ENCODE data around the gene TTLL11. TPM values are rescaled to one million over a fixed set of nuclear protein-coding genes. Genes with fewer than 3 reads are reported as not detected.

The TTLL11 gene
- total and polyA plus RNA-seq, 9 donors, result 14.2 to 29.3 (median 20.1) TPM

DNA sequence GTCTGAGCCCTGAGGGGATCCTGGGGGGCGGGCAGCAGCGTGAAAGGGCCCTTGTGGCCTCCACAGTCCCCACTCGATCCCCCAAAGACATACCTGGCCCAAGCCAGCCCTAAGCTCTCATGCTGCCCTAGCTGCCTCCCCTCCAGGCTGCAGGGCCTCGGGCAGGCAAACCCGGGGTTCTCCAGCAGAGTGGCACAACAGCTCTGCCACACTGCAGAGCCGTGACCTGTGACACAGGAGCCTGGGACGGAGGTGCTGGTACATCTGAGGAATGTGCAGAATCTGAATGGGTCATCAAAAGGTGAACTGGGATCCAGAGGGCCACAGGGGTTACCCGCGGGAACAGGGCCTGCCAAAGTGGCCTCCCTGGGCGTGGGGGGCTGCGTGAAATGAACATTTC is 278.5 kb downstream of the TTLL11 start:
- Histone ChIP-seq H3K27me3 (ENCODE audit: control insufficient read depth, insufficient read depth, low read length) (no peaks in the 10 kb centered on the region), H3K27ac (ENCODE audit: low read length) (no peak overlapping the region), H3K4me3 (ENCODE audit: low read length) (no peak overlapping the region), H3K4me1 (ENCODE audit: control insufficient read depth, insufficient read depth, low read length) (peaks cover 38% of the 10 kb centered on the region), H3K36me3 (ENCODE audit: control insufficient read depth, insufficient read depth, low read length) (no peaks in the 10 kb centered on the region), H3K9me3 (replicated peaks; ENCODE audit: control insufficient read depth, low read depth, low read length) (no peaks in the 10 kb centered on the region)
- DNase-seq, result no peak
- 79% methylated on average over 9 of the region's 11 CpGs for WGBS (ENCODE audit: insufficient coverage)

DNA sequence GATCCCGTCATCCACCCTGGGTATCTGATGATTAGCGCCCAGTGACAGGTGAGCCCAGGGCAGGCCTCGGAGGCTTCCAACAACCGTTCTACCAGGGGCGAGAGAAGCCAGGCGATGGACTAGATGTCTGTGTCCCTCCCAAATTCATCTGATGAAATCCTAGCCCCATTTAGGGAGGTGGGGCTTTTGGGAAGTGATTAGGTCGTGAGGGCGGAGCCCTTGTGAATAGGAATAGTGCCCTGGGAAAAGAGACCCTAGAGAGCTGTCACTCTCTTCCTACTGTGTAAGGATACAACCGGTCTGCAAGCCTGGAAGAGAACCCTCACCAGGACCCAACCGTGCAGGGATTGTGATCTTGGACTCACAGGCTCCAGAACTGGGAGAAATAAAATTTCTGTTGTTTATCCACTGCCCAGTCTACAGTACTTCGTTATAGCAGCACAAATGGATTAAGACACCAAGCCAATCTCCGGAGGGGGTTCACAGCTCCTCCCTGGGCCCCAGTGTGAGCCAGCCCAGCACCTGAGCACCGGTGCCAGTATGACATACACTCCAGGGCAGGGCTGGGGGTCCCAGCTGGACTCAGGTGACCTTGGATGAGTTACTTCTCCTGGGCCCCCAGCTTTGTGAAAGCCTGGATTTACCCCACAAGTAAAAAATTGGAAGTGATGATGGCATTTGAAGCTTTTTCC is 279.4 kb downstream of the TTLL11 start:
- H3K27me3 ChIP-seq (ENCODE audit: control insufficient read depth, insufficient read depth, low read length), result no peaks in the 10 kb centered on the region
- H3K4me1 ChIP-seq (ENCODE audit: control insufficient read depth, insufficient read depth, low read length), result peaks cover 30% of the 10 kb centered on the region
- no peak overlapping the region for H3K27ac ChIP-seq (ENCODE audit: low read length)
- H3K4me3 ChIP-seq (ENCODE audit: low read length), result no peak overlapping the region
- WGBS (ENCODE audit: insufficient coverage), result 83% methylated on average over 6 of the region's 13 CpGs
- no peaks in the 10 kb centered on the region for H3K36me3 ChIP-seq (ENCODE audit: control insufficient read depth, insufficient read depth, low read length)
- no peaks in the 10 kb centered on the region for H3K9me3 ChIP-seq (replicated peaks; ENCODE audit: control insufficient read depth, low read depth, low read length)
- no peak for DNase-seq

DNA sequence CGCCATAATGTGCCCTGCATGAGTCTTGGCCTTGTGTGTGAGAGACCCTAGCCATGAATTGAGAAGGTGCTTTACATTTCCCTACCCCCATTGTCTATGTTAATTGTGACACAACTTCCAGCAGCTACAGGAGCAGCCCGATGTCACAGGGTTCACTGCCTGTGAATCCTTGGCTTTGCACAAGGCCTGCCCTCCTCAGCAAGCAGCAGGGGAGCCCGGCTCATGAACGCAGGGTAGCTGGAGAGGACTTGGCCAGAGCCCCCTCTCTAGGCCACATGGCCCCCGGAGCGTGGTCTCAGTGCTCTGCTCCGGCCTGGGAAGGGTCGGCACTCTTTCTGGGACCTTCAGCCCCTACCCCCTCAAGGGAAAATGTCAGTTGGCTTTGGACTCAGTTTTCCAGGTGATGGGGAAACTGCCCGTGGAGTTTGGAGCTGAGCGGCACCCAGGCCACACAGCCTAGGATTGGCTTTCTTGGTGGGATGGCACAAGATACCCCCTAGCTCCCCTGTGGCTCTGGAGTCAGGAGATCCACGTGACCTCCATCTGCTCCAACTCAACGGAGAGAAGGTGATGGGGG is 280.9 kb downstream of the TTLL11 start:
- H3K36me3 ChIP-seq (ENCODE audit: control insufficient read depth, insufficient read depth, low read length), result no peaks in the 10 kb centered on the region
- H3K4me3 ChIP-seq (ENCODE audit: low read length), result no peak overlapping the region
- 65% methylated on average over 5 of the region's 12 CpGs for WGBS (ENCODE audit: insufficient coverage)
- peaks cover 19% of the 10 kb centered on the region for H3K4me1 ChIP-seq (ENCODE audit: control insufficient read depth, insufficient read depth, low read length)
- no peaks in the 10 kb centered on the region for H3K9me3 ChIP-seq (replicated peaks; ENCODE audit: control insufficient read depth, low read depth, low read length)
- no peaks in the 10 kb centered on the region for H3K27me3 ChIP-seq (ENCODE audit: control insufficient read depth, insufficient read depth, low read length)
- DNase-seq, result no peak
- no peak overlapping the region for H3K27ac ChIP-seq (ENCODE audit: low read length)

DNA sequence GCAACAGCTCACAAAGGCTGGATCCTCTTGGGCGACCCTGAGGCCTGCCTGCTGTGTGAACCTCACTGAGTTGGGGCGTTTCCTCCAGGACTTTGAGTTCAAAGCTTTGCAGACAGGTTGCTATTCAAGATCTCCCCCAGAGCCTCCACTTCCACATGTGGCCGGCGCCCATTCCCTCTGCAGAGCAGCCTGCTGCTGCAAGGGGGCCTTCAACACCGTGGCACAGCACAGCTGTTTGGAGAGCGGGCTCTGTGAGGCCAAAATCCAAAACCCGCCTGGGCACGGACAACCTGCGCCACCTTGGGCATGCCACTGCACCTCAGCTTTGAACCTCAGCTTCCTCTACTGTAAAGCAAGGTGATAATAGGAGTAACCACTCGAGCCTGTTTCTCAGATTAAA is 281.4 kb downstream of the TTLL11 start:
- 86% methylated on average over 7 of the region's 10 CpGs for WGBS (ENCODE audit: insufficient coverage)
- Histone ChIP-seq H3K36me3 (ENCODE audit: control insufficient read depth, insufficient read depth, low read length) (no peaks in the 10 kb centered on the region), H3K4me3 (ENCODE audit: low read length) (no peak overlapping the region), H3K27ac (ENCODE audit: low read length) (no peak overlapping the region), H3K27me3 (ENCODE audit: control insufficient read depth, insufficient read depth, low read length) (no peaks in the 10 kb centered on the region), H3K9me3 (replicated peaks; ENCODE audit: control insufficient read depth, low read depth, low read length) (no peaks in the 10 kb centered on the region), H3K4me1 (ENCODE audit: control insufficient read depth, insufficient read depth, low read length) (peaks cover 19% of the 10 kb centered on the region)
- DNase-seq, result no peak

DNA sequence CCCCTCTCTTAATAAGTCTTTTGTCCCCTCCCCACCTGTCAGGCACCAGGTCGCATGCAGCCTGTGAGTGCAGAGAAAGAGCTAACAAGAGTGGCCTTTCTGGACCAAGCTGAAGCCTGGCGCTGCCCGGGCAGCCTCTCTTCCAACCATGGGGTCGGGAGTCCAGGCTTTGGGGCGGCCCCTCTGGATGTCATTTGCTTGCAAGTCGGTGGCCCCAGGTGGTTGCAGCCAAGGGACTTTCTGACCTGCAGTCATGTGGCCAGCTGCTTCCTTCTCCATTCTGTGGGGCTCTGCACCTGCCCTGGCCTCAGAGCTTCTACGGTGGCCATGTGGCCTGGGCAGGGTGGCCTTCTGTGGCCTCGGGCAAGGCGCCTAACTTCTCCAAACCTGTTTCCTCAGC is 282.0 kb downstream of the TTLL11 start:
- no peaks in the 10 kb centered on the region for H3K36me3 ChIP-seq (ENCODE audit: control insufficient read depth, insufficient read depth, low read length)
- no peak overlapping the region for H3K4me3 ChIP-seq (ENCODE audit: low read length)
- DNase-seq, result no peak
- no peaks in the 10 kb centered on the region for H3K9me3 ChIP-seq (replicated peaks; ENCODE audit: control insufficient read depth, low read depth, low read length)
- 83% methylated on average over 9 of the region's 9 CpGs for whole genome bisulfite sequencing (ENCODE audit: insufficient coverage)
- H3K4me1 ChIP-seq (ENCODE audit: control insufficient read depth, insufficient read depth, low read length), result peaks cover 19% of the 10 kb centered on the region
- no peaks in the 10 kb centered on the region for H3K27me3 ChIP-seq (ENCODE audit: control insufficient read depth, insufficient read depth, low read length)
- H3K27ac ChIP-seq (ENCODE audit: low read length), result no peak overlapping the region

DNA sequence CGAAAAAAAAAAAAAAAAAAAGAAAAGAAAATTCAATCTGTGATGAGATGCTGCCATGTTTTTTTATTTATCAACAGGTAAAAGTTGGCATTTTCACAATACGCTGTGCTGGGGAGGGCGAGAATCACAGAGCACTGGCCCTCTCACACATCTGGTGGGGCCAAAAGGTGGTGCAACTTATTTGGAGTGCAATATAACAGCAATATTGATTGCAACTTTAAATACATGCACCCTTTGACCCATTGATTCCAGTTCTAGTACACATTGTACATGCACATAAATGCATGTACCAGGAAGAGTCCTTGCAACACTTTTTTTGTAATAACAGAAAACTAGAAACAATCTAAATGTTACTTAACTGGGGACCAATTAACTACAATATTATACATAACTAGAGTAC is 282.6 kb downstream of the TTLL11 start:
- WGBS (ENCODE audit: insufficient coverage), result 100% methylated on average over 1 of the region's 3 CpGs
- no peak overlapping the region for H3K4me3 ChIP-seq (ENCODE audit: low read length)
- H3K36me3 ChIP-seq (ENCODE audit: control insufficient read depth, insufficient read depth, low read length), result no peaks in the 10 kb centered on the region
- DNase-seq, result no peak
- H3K27me3 ChIP-seq (ENCODE audit: control insufficient read depth, insufficient read depth, low read length), result no peaks in the 10 kb centered on the region
- peaks cover 19% of the 10 kb centered on the region for H3K4me1 ChIP-seq (ENCODE audit: control insufficient read depth, insufficient read depth, low read length)
- no peak overlapping the region for H3K27ac ChIP-seq (ENCODE audit: low read length)
- H3K9me3 ChIP-seq (replicated peaks; ENCODE audit: control insufficient read depth, low read depth, low read length), result no peaks in the 10 kb centered on the region

DNA sequence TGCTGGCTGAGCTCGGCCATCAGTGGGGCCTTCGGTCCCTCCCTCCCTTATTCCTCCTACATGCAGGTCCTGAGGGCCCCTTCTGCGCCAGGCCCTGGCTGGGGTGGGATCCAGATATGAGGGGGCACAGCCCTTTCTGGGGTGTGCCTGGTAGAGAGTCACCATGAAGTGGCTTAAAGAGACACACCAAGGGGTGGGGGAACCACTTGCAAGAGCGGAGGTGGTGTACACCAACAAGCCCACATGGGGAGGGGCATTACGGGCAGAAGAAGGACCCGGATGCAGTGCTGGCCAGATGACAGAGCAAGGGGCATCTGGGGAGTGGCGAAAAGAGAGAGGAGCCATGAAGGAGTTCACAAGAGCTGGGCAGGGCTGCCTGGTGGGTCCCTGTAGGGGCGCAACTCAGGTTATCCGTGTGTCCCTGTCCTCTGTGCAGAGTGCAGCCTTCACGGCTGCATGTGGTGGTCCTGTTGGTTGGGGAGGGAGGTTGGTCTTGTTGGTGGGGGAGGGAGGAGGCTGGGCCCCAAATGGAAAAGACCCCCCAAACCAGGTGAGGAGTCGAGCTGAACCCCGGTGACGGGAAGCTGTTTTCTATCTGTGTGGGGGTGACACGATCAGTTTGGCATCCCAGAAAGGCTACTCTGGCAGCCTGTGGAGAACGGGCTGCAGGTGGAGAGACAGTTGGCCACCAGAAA is 283.6 kb downstream of the TTLL11 start:
- WGBS (ENCODE audit: insufficient coverage), result 90% methylated on average over 8 of the region's 15 CpGs
- Histone ChIP-seq H3K9me3 (replicated peaks; ENCODE audit: control insufficient read depth, low read depth, low read length) (peaks cover 1% of the 10 kb centered on the region), H3K36me3 (ENCODE audit: control insufficient read depth, insufficient read depth, low read length) (no peaks in the 10 kb centered on the region), H3K27me3 (ENCODE audit: control insufficient read depth, insufficient read depth, low read length) (no peaks in the 10 kb centered on the region), H3K27ac (ENCODE audit: low read length) (no peak overlapping the region), H3K4me1 (ENCODE audit: control insufficient read depth, insufficient read depth, low read length) (peaks cover 12% of the 10 kb centered on the region), H3K4me3 (ENCODE audit: low read length) (no peak overlapping the region)
- no peak for DNase-seq

DNA sequence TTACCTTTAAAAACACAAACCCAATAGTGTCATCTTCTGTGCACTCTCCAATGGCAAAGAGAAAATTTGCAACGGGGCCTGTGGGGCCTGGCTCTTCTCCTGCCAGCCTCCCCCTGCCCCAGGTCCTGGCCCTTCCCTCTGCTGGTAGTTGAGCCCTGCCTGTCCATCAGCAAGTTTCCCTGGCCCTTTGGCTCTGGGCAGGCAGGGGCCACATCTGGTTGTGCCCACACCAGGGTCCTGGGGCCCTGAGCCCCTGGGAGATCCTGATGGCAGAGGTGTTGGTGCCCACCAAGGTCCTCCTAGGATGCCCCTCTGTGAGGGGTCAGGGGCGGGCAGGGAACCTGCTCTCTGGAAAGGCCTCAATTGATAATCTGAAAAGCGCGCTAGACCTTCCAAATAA is 284.3 kb downstream of the TTLL11 start:
- no peaks in the 10 kb centered on the region for H3K27me3 ChIP-seq (ENCODE audit: control insufficient read depth, insufficient read depth, low read length)
- no peak overlapping the region for H3K27ac ChIP-seq (ENCODE audit: low read length)
- no peaks in the 10 kb centered on the region for H3K36me3 ChIP-seq (ENCODE audit: control insufficient read depth, insufficient read depth, low read length)
- H3K9me3 ChIP-seq (replicated peaks; ENCODE audit: control insufficient read depth, low read depth, low read length), result peaks cover 6% of the 10 kb centered on the region
- WGBS (ENCODE audit: insufficient coverage), result 64% methylated on average over 4 of the region's 4 CpGs
- H3K4me3 ChIP-seq (ENCODE audit: low read length), result no peak overlapping the region
- peaks cover 11% of the 10 kb centered on the region for H3K4me1 ChIP-seq (ENCODE audit: control insufficient read depth, insufficient read depth, low read length)
- DNase-seq, result no peak

DNA sequence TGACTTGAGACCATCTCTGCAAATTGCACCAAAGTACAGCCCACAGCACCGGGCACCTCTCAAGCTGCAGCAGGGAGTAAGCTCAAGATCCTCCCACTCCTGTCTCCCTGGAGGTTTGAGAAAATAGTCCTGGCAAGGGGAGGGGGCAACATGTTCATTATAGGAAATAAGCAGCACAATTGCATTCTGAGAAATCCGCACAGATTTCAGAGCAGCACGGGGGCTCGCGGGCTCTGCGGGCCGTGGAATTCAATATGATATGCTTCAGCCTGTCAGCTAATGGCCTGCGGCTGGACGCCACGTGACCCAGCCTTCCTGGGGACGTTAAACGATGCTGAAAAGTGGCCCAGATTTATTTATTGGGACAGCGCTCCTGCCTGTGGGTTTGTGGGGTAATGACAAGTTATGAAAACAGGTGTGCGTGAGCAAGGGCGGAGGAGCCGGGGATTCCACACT is 285.3 kb downstream of the TTLL11 start:
- peak; percentile 73 for DNase-seq
- no peaks in the 10 kb centered on the region for H3K27me3 ChIP-seq (ENCODE audit: control insufficient read depth, insufficient read depth, low read length)
- WGBS (ENCODE audit: insufficient coverage), result 25% methylated on average over 12 of the region's 16 CpGs

DNA sequence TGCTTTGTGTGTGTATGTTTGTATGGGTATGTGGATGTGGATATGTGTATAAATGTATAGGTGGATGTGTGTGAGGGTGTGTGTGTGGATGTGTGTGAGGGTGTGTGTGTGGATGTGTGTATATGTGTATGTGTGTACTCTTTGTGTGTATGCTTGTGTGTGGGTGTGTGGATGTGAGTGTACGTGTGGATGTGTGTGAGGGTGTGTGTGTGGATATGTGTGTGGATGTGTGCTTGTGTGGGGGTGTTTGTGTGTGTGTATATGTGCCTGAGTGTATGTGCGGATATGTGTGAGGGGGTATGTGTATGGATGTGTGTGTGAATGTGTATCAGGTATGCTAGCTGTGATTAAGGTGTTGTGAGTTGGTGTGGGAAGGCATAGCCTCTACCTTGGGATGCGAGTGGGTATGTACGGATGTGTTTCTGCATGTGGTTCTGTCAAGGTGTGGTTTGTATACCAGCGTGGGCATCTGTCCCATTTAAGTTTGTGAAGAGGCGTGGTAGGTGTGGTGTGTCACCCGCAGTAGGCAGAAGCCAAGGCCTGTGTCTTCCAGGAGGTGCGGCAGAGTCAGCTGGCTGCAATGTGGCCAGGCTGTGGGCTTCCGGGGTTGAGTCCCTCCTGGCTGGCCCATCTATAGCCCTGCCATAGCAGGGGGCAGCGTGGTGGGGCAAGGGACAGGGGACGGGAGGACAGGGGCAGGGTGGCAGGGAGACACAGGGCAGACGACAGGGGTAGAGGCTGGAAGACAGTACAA is 285.9 kb downstream of the TTLL11 start:
- 72% methylated on average over 10 of the region's 12 CpGs for WGBS (ENCODE audit: insufficient coverage)
- DNase-seq, result no peak
- Histone ChIP-seq H3K27me3 (ENCODE audit: control insufficient read depth, insufficient read depth, low read length) (no peaks in the 10 kb centered on the region), H3K9me3 (replicated peaks; ENCODE audit: control insufficient read depth, low read depth, low read length) (peaks cover 6% of the 10 kb centered on the region), H3K27ac (ENCODE audit: low read length) (no peak overlapping the region), H3K4me3 (ENCODE audit: low read length) (no peak overlapping the region), H3K4me1 (ENCODE audit: control insufficient read depth, insufficient read depth, low read length) (no peaks in the 10 kb centered on the region), H3K36me3 (ENCODE audit: control insufficient read depth, insufficient read depth, low read length) (no peaks in the 10 kb centered on the region)

More for the DNA sequence above, 285.3 kb downstream of the TTLL11 start:
- H3K27ac ChIP-seq (ENCODE audit: low read length), result no peak overlapping the region
- H3K4me3 ChIP-seq (ENCODE audit: low read length), result no peak overlapping the region
- H3K36me3 ChIP-seq (ENCODE audit: control insufficient read depth, insufficient read depth, low read length), result no peaks in the 10 kb centered on the region
- H3K9me3 ChIP-seq (replicated peaks; ENCODE audit: control insufficient read depth, low read depth, low read length), result peaks cover 6% of the 10 kb centered on the region
- peaks cover 2% of the 10 kb centered on the region for H3K4me1 ChIP-seq (ENCODE audit: control insufficient read depth, insufficient read depth, low read length)
